Measurements from ENCODE around the gene GPD1. TPM values are rescaled to one million over a fixed set of nuclear protein-coding genes. Genes with fewer than 3 reads are reported as not detected.
A peak's percentile ranks its signal among the peaks of the same experiment; 100 is the strongest.

GPD1 gene
- total RNA-seq, 4 donors from 2014 or later = 188 to 829 (median 253) TPM

DNA sequence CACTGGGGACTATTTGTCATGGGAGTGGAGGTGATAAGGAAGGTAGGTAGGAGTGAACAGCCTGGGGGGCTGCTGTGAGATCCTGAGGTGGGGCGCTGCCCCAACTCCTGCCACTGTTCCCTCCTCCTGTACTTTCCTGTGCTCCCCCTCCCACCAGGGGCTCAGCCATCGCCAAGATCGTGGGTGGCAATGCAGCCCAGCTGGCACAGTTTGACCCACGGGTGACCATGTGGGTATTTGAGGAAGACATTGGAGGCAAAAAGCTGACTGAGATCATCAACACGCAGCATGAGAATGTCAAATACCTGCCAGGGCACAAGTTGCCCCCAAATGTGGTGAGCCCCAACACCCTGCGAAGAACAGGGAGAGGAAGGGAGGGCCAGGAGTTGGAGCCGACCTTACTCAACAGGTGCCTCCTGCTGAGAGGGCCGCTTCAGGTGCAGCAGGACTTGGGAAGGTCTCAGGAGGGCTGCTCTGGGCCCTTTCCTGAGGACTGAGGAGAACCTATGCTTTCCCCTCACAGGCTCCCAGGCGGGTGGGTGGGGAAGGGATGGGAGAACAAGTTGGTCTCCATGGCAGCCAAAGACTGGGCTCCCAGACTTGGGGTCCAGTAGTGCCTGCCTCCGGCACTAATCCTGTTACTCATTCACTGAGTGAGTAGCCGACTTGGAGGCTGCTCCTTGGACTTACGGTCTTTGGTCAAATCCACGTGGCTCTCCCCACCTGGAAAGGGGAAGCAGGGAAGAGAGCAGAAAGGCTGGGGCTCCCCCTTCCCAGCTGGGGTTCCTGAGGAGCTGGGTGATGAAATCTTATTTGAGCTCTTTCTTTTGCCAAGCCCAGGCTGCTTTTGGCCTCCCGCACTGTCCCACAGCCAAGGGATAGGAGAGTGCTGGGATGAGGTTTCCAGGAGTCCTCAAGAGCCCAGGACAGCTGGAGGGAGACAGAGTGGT, 884 bp downstream of the GPD1 start:
- no peak for DNase-seq (ENCODE audit: low spot score in 2 of 2)
- 72 to 77% methylated on average over 11 to 14 of the region's 14 CpGs for WGBS, 2 donors
- peaks cover 0 to 44% (median 17%) of the 10 kb centered on the region in 4 donors for H3K4me1 ChIP-seq
- peak overlapping the region in 2 of 4 donors; percentile 7 to 17 for H3K4me3 ChIP-seq
- peaks cover 0 to 18% (median 0%) of the 10 kb centered on the region in 3 donors for H3K36me3 ChIP-seq
- peak overlapping the region in 2 of 4 donors; percentile 35 to 63 for H3K27ac ChIP-seq
- H3K27me3 ChIP-seq = no peaks in the 10 kb centered on the region
- TF ChIP-seq EP300 (IDR thresholded peaks at IDR 0.05) (no peak), POLR2A (IDR thresholded peaks at IDR 0.05) (no peak)
- TF ChIP-seq, protein P1, sequence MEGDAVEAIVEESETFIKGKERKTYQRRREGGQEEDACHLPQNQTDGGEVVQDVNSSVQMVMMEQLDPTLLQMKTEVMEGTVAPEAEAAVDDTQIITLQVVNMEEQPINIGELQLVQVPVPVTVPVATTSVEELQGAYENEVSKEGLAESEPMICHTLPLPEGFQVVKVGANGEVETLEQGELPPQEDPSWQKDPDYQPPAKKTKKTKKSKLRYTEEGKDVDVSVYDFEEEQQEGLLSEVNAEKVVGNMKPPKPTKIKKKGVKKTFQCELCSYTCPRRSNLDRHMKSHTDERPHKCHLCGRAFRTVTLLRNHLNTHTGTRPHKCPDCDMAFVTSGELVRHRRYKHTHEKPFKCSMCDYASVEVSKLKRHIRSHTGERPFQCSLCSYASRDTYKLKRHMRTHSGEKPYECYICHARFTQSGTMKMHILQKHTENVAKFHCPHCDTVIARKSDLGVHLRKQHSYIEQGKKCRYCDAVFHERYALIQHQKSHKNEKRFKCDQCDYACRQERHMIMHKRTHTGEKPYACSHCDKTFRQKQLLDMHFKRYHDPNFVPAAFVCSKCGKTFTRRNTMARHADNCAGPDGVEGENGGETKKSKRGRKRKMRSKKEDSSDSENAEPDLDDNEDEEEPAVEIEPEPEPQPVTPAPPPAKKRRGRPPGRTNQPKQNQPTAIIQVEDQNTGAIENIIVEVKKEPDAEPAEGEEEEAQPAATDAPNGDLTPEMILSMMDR (IDR thresholded peaks at IDR 0.05) = no peak
- H3K9me3 ChIP-seq = no peaks in the 10 kb centered on the region

DNA sequence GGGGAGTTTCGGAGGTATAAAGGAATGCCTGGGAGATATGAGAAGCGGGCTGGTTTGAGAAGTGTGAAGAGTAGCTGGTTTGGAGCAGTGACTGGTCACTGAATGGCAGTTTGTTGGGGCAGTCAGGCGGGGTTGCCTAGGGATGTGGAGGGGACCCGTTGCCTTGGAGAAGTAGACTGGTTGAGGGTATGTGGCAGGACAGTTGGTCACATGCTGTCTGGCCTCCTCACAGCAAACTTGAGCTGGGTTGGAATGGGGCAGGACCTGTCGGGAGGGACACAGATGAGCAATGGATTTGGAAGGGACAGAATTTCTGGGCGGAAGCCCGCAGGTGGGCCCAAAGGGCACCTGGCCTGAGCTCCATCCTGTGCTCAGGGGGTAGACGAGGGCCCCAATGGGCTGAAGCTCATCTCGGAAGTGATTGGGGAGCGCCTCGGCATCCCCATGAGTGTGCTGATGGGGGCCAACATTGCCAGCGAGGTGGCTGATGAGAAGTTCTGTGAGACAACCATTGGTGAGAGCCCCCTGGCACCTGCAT, 2.2 kb downstream of the GPD1 start:
- no peak overlapping the region for H3K4me3 ChIP-seq
- DNase-seq (ENCODE audit: low spot score in 2 of 2) = no peak
- H3K27ac ChIP-seq = no peak overlapping the region
- H3K9me3 ChIP-seq = no peaks in the 10 kb centered on the region
- WGBS, 2 donors = 92 to 93% methylated on average over 12 of the region's 12 CpGs
- H3K27me3 ChIP-seq = no peaks in the 10 kb centered on the region
- peaks cover 0 to 5% (median 0%) of the 10 kb centered on the region in 3 donors for H3K36me3 ChIP-seq
- no peak for TF ChIP-seq POLR2A (IDR thresholded peaks at IDR 0.05)
- TF ChIP-seq EP300 (IDR thresholded peaks at IDR 0.05) = no peak
- TF ChIP-seq, protein P1 (IDR thresholded peaks at IDR 0.05) = no peak
- H3K4me1 ChIP-seq = peaks cover 0 to 57% (median 30%) of the 10 kb centered on the region in 4 donors

DNA sequence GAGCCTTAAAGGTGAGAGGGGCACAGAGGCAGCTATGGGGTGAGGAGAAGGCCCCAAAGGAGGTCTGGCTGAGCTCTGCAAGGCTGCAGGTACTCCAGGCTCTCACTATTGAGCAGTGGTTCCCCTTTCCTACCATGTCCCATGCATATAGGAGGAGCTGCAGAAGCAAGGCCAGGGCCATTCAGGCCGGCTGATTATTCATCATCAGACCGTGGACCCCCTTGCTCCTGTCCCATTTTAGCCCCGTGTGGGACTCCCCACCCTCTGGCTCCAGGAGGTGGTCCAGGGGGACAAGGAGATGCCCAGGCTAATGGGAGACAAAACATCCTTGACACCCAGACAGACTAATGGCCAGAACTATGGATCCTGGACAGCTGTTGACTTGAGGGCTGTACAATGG, 3.1 kb downstream of the GPD1 start:
- H3K36me3 ChIP-seq = no peaks in the 10 kb centered on the region
- H3K27ac ChIP-seq = no peak overlapping the region
- WGBS, 2 donors = 63 to 85% methylated on average over 3 of the region's 3 CpGs
- H3K4me3 ChIP-seq = no peak overlapping the region
- no peaks in the 10 kb centered on the region for H3K27me3 ChIP-seq
- peaks cover 0 to 62% (median 35%) of the 10 kb centered on the region in 4 donors for H3K4me1 ChIP-seq
- no peaks in the 10 kb centered on the region for H3K9me3 ChIP-seq
- TF ChIP-seq, protein P1 (IDR thresholded peaks at IDR 0.05) = no peak
- DNase-seq (ENCODE audit: low spot score in 2 of 2) = no peak

DNA sequence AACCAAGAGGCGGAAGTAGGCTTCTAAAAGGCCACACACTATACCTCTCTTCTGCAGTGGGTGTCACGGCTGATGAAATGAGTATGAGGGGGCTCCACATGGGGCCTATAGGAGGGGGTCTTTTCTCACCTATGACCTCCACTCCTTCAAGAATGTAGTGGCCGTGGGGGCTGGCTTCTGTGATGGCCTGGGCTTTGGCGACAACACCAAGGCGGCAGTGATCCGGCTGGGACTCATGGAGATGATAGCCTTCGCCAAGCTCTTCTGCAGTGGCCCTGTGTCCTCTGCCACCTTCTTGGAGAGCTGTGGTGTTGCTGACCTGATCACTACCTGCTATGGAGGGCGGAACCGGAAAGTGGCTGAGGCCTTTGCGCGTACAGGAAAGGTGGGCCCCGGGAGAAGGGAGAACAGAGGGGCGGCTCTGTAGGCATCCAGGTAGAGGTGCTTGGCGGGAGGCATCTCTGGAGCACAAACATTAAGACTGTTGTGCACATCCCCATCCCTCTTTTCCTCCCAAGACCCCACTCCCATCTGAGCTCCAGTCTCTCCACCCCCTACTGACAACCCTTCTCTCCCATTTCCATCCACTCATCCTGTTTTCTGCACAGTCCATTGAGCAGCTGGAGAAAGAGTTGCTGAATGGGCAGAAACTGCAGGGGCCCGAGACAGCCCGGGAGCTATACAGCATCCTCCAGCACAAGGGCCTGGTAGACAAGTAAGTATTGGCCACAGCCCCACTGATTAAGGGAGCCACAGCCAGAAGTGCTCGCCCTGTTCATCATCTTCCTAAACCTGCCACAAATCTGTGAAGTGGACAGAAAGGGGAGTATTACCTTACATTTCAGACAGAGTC, 3.8 kb downstream of the GPD1 start:
- no peak overlapping the region for H3K4me3 ChIP-seq
- no peak overlapping the region for H3K27ac ChIP-seq
- H3K4me1 ChIP-seq = peaks cover 0 to 56% (median 35%) of the 10 kb centered on the region in 4 donors
- TF ChIP-seq POLR2A (IDR thresholded peaks at IDR 0.05) = no peak
- no peak for TF ChIP-seq EP300 (IDR thresholded peaks at IDR 0.05)
- TF ChIP-seq, protein P1 (IDR thresholded peaks at IDR 0.05) = no peak
- no peaks in the 10 kb centered on the region for H3K9me3 ChIP-seq
- H3K36me3 ChIP-seq = no peaks in the 10 kb centered on the region
- 85 to 92% methylated on average over 17 of the region's 17 CpGs for WGBS, 2 donors
- no peaks in the 10 kb centered on the region for H3K27me3 ChIP-seq
- no peak for DNase-seq (ENCODE audit: low spot score in 2 of 2)

Data from tibial nerve (tissue), 4 donors.